Stimulated activated CD4-positive, alpha-beta T cell treated with anti-CD3 and anti-CD28 coated beads, Interleukin-4, amount 100 ng/mL, for 4 hours (primary cell): Measurements from ENCODE around the gene ZNF358.

Experiments used
- DNase-seq, 2 experiments: peaks; one replicate each; pipeline ENCODE4 v3.0.0-alpha.2; 2020

The ZNF358 gene

DNA sequence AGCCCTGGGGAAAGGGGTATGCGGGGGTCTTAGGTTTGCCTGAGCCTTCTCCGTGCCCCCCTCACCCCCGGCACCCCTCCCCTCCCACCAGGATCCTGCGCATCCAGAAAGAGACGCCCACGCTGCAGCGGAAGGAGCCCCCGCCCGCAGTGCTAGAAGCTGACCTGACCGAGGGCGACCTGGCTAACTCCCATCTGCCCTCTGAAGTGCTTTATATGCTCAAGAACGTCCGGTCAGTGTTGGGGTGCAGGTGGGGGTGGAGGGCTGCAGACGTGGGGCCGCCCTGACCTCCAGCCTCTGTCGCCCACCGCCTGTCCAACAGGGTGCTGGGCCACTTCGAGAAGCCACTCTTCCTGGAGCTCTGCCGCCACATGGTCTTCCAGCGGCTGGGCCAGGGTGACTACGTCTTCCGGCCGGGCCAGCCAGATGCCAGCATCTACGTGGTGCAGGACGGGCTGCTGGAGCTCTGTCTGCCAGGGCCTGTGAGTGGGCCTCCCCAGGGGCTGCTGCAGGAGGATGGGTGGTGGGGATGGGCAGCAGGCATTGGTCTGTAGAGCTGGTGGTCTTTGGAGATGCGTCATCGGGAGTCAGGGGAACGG lies 24.0 kb downstream of the ZNF358 start:
- DNase-seq = no peak

DNA sequence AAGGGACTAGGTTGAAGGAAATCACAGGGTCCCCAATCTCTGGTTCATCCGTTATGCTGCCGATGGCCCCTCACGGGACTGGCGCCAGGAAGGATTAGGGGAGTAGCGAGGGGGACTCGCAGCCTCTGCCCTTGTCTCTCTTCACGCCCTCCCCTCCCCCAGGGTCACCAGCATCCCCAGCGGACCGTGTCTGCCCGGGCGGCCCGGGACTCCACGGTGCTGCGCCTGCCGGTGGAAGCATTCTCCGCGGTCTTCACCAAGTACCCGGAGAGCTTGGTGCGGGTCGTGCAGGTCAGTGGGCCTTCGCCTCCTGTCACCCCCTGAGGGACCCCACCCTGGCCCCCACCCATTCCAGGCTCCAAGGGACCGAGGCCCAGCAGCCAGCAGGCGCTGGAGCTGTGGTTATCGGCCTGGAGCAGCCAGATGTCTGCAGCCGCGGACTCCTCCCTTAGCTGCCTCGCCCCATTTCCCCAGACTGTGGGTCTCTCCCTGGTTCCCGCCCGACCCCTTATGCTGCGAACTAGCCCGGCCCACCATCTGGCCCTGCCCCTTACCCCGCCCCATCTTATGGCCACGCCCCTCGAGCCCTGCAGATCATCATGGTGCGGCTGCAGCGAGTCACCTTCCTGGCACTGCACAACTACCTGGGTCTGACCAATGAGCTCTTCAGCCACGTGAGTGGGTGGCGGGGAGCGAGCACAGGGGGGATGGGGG lies 25.0 kb downstream of the ZNF358 start:
- DNase-seq = peak in 1 of 2 experiments; percentile 26

- DNase-seq = no peak
Observed at GRCh38 chr19:7541475-7541824, 25.5 kb downstream of the ZNF358 start.

GRCh38 chr19:7541828-7542443 lies 26.0 kb downstream of the ZNF358 start:
- DNase-seq = no peak

- DNase-seq = no peak
Observed at GRCh38 chr19:7542556-7543348, 26.8 kb downstream of the ZNF358 start.

DNA sequence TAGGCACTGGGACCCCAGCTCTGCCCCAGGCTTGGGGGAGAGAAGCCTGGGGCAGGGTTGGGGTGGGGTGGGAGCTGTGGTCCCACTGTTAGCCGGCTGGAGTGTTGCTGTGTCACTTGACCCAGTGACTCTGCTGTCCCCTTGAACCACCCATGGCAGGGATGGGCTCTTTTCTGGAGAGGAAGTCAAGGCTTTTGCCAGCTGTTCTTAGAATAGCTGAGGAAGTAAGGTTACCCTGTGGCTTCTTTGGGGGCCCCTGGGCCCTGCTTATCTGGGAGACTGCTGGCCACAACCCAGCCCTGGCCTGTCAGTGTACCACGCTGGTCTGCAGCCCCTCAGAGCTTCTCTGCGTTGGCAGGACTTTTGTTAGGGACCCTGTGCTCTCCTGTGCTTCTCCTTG lies 28.7 kb downstream of the ZNF358 start:
- no peak for DNase-seq

DNA sequence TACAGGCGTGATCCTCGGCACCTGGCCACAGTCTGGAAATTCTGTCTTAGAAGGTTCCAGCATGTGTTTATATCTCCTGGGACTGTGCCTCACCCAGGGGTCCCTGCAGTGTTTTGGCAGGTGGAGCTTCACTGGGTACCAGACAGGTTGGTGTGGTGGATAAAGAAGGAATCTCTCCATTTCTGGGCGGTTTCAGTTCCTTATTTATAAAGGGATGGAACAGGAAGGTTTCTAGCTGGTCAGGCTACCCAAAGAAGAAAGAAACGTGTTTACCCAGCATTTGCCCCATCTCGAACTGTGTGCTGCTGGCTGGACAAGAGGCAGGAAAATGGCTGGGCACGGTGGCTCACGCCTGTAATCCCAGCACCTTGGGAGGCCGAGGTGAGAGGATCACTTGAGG lies 29.4 kb downstream of the ZNF358 start:
- no peak for DNase-seq

GRCh38 chr19:7545904-7546303 lies 30.0 kb downstream of the ZNF358 start:
- no peak for DNase-seq

- no peak for DNase-seq
Observed at GRCh38 chr19:7547159-7547558, 31.3 kb downstream of the ZNF358 start.

GRCh38 chr19:7549429-7550148 lies 33.7 kb downstream of the ZNF358 start:
- DNase-seq = no peak

GRCh38 chr19:7550169-7550770 lies 34.4 kb downstream of the ZNF358 start:
- no peak for DNase-seq

DNA sequence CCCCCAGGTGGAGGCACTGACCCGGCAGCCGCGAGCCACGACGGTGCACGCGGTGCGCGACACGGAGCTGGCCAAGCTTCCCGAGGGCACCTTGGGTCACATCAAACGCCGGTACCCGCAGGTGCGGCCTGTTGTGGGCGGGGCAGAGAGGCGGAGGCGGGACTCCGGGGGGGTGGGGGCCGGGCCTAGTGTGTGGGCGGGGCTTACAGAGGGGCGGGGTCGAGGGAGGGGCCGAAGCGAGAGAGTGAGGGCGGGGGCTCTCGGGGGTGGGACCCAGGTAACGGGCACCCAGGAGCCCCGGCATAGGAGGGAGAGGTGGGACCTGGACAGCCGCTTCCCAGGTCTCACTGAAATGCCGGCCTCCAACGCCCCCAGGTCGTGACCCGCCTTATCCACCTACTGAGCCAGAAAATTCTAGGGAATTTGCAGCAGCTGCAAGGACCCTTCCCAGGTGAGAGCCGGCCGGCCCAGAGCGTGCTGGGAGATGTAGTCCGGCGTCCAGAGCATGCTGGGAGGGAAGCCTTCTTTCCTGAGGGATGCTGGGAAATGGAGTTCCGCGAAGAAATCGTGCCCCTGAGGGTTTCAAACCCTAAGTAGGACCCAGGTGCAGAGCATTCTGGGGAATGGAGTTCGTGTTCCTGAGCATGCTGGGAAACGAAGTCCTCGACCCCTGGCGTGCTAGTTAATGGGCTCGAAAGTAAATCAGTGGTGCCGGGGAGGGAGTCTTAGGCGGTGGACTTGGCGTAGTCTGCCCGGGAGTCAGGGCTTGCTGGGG lies 35.3 kb downstream of the ZNF358 start:
- peak; percentile 19 to 24 for DNase-seq

DNA sequence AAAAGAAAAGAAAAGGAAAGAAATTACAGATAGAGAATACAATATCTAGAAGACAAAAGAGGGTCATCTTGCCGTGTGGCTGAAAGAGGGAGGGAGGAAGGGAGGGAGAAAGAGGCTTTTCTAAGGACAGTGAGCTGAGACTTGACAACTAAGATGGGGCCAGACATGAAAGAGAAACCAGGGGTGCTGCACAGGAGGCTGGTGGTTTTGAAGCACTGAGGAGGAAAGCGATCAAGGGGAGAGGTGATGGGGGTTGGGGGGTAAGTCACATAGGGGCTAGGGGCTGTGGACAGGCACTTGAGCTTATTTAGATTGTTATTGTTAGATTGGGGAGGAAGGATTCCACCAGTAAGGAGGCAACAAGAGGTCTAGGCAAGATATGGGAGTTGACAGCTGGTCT lies 36.9 kb downstream of the ZNF358 start:
- DNase-seq = no peak

DNA sequence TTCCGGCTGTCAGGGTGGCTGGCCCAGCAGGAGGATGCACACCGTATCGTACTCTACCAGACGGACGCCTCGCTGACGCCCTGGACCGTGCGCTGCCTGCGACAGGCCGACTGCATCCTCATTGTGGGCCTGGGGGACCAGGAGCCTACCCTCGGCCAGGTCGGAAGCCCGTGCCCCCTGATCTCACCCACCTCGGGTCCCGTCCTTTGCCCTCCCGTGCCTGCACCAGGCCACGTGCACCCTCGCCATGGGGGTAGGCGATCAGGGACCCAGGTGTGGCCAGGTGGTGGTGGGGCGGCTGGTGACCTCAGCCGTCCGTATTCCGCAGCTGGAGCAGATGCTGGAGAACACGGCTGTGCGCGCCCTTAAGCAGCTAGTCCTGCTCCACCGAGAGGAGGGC lies 38.7 kb downstream of the ZNF358 start:
- no peak for DNase-seq

GRCh38 chr19:7554990-7555864 lies 39.3 kb downstream of the ZNF358 start:
- no peak for DNase-seq

DNA sequence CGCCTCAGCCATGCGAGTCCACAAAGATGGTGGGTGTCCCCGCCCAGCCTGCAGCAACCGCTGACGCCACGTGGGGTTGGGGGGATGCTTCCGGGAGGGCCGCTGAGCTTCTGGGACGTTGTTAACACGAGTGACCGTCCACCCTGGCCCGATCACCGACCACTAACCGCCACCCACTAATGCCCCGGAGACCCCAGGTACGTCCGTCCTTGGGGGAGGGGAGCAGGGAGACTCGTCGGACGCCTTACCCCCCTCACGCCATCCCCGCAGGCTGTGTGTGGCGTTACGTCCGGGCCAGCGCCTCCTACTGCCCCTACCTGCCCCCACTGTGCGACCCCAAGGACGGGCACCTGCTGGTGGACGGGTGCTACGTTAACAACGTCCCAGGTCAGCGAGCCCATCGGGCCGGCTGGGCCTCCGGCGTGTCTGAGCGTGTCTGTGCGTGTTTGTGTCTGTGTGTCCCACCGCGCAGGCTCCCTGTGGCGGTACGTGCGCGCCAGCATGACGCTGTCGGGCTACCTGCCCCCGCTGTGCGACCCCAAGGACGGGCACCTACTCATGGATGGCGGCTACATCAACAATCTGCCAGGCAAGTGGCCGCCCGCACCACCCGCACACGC lies 40.9 kb downstream of the ZNF358 start:
- no peak for DNase-seq

DNA sequence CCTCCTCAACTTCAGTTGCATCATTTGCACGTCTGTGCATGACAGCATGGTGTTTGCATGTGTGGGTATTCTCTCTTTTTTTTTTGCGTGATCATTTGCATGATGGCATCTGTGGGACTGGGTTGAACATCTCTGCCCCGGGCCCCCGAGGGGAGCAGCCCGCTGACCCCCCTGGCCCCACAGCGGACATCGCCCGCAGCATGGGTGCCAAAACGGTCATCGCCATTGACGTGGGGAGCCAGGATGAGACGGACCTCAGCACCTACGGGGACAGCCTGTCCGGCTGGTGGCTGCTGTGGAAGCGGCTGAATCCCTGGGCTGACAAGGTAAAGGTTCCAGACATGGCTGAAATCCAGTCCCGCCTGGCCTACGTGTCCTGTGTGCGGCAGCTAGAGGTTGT lies 42.8 kb downstream of the ZNF358 start:
- DNase-seq = no peak

DNA sequence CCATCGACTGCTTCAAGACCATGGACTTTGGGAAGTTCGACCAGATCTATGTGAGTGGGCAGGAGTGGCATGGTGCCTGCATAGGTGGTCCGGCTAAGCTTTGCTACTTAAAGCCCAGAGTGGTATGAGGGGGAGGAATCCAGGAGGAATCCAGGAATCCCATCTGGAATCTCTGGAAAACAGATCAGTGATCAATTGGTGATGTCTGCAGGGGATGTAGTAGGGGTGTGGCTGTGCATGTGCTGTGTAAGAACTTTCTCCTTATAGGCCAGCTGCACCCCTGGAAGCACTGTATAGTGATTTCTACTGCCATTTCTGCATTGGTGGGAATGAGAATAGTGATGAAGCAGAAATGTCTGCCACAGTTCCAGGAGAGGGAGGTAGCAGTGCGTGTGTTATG lies 43.2 kb downstream of the ZNF358 start:
- DNase-seq = no peak

DNA sequence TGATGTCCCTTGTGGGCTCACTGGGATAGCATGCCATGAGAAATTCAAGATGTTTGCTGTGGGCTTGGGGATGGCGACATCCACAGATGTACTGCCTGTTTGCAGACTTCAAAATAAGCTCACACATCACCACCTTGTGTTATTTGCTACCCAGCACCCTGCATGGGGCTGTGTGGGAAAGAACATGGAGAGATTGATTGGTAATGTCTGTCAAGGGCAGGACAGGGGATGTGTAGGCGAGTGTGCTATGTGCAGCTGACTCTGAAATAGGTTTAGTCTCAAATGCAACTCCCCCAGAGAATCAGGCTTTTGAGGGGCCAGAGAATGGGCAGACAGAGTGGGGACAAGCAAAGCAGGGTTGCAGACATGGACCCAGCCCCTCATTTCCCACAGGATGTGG lies 44.4 kb downstream of the ZNF358 start:
- no peak for DNase-seq

DNA sequence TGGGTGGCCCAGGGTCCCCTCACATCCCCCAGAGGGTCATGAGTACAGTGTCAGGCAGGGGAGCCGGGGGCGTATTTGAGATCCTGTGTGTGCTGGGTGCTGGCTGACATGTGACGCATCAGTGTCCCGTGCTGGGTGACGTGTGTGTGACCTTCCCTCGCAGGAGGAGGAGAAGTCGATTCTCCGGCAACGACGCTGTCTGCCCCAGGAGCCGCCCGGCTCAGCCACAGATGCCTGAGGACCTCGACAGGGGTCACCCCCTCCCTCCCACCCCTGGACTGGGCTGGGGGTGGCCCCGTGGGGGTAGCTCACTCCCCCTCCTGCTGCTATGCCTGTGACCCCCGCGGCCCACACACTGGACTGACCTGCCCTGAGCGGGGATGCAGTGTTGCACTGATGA lies 45.4 kb downstream of the ZNF358 start:
- no peak for DNase-seq
